Astrocyte of the cerebellum (primary cell): ENCODE results near the gene FPR2.
"Not testable (repeated sequence)": the region's sequence is repeated elsewhere in the genome, so short reads cannot be mapped to it uniquely, and the experiment has no call there.

Source experiments
- DNase-seq: peaks from one replicate; pipeline ENCODE4 v3.0.0-alpha.2; 2011; ENCODE audit warnings: low read depth
- H3K4me3 ChIP-seq: 2 replicates; pipeline ENCODE4 v1.5.1; 2011; ENCODE audit warnings: mild to moderate bottlenecking, low read depth, low read length, moderate library complexity
- in situ Hi-C: cut with HindIII; loops from 2 replicates; pipeline ENCODE4 v1.10.0; 2017; ENCODE audit warnings: low sequenced_read_pairs
- TF ChIP-seq, protein P1 (sequence below): IDR thresholded peaks from 2 replicates; pipeline ENCODE4 v1.5.1; 2012; ENCODE audit warnings: low read length, low read depth, moderate library complexity, mild to moderate bottlenecking; ENCODE audit errors: missing control alignments

FPR2 gene

DNA sequence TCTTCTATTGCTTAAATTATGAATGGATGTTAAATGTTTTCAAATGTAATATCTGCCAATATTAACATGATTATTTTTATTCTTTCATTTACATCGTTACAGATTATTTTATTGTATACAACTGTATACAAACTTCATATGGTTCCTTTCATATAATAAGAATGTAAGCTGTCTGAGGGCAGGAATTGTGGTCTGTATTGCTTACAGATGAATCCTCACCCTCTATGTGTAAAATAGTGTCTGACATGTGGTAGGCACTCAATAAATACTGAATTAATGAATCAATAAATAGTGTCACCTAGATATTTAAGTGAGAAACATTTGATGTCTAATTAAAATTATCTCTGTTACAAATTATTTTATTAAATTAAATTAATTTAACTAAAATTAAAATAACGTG is 41.8 kb downstream of the FPR2 start:
- DNase-seq: no peak
- in situ Hi-C loops: no loop called here
- no peak overlapping the region for H3K4me3 ChIP-seq
- TF ChIP-seq, protein P1, sequence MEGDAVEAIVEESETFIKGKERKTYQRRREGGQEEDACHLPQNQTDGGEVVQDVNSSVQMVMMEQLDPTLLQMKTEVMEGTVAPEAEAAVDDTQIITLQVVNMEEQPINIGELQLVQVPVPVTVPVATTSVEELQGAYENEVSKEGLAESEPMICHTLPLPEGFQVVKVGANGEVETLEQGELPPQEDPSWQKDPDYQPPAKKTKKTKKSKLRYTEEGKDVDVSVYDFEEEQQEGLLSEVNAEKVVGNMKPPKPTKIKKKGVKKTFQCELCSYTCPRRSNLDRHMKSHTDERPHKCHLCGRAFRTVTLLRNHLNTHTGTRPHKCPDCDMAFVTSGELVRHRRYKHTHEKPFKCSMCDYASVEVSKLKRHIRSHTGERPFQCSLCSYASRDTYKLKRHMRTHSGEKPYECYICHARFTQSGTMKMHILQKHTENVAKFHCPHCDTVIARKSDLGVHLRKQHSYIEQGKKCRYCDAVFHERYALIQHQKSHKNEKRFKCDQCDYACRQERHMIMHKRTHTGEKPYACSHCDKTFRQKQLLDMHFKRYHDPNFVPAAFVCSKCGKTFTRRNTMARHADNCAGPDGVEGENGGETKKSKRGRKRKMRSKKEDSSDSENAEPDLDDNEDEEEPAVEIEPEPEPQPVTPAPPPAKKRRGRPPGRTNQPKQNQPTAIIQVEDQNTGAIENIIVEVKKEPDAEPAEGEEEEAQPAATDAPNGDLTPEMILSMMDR: no peak

DNA sequence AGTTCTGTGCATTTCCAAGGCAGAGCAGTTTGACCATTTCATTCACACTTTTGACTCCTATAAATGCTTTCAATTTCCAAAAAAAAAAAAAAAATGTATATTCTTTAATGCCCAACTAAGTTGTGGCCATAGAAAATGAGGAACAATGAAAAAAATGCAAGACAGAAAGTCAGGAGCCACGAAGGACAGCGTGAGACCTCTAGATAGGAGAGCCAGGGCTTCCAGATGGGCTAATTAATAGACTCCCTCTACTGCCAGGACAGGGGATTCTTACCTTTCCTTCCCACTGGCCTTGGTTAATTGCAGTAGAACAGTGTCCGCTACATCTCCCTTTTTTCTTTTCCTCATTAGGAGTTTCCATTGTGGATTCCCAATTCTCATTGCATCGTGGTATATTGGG is 42.5 kb downstream of the FPR2 start:
- TF ChIP-seq, protein P1: no peak
- in situ Hi-C loops: no loop called here
- no peak overlapping the region for H3K4me3 ChIP-seq
- DNase-seq: no peak

DNA sequence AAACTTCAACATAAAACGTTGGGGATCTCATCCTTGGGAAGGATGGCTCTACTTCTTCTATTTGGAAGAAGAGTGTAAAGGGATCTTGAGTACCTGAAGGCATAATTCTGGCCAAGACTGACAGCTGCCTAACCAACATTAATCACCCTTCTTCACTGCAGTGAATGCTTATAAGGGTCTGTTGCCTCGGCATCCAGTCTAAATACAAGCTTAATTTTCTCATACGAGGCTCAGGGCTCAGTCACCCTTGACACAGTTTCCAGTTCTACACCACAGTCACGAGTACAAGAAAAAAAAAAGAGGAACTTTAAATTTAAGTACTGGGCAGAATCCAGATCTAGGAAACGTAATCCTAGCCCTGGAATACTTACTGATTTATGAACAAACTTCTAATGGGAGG is 43.0 kb downstream of the FPR2 start:
- no peak overlapping the region for H3K4me3 ChIP-seq
- no peak for DNase-seq
- TF ChIP-seq, protein P1: no peak
- in situ Hi-C loops: no loop called here

DNA sequence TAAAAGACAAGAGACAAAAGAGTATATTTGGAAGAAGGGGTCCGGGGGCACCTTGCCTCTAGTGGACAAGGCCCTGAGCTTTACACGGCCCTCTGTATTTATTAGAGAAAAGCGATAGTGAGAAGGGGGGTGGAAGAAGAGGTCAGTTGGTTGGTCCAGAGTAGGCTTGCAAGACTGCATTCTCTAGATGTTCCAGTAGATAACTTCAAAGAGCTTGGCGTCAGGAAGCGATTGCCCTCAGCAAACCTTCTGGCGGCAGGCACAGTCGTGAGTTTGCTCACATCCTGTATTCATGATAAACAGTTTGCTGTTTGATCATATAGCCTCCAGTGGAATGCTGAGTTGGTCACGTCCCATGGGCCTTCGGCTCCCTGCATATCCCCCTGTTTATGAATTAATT is 43.8 kb downstream of the FPR2 start:
- in situ Hi-C loops, H3K4me3 ChIP-seq, DNase-seq: not testable (repeated sequence)

DNA sequence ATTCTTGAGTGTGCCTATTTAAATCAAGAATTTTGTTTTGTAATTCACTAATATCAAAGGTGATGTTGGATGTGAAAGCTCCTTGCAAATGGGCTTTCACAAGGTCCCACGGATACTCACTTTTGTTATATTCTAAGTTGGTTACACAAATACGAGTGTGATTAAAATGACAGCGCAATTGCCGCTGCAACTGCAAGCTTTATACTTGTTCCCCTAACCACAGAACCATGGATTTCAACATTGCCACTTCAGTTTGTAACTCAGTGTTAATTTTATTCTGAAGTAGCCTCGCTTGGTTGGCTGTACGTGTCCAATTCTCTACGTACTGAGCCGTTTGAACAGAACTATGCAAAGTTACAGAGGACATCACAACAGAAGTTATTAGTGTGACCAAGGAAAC is 44.4 kb downstream of the FPR2 start:
- H3K4me3 ChIP-seq, DNase-seq, in situ Hi-C loops: not testable (repeated sequence)

DNA sequence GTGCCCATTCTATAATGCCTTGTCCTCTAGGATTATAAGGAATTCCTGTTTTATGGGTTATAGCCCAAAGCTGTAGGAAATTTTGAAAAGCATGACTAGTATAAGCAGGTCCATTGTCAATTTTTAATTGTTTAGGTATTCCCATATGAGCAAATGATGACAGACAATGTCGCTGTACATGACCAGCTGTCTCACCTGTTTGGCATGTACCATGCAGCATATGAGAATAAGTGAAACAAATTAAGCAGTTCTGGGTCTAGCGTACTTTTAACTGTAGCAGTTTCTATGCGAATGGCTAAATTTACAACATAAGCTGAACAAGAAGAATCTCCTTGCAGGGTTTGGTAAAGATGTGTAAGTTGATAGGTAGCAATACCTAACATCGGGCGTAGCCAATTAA is 45.6 kb downstream of the FPR2 start:
- in situ Hi-C loops, H3K4me3 ChIP-seq, DNase-seq: not testable (repeated sequence)

DNA sequence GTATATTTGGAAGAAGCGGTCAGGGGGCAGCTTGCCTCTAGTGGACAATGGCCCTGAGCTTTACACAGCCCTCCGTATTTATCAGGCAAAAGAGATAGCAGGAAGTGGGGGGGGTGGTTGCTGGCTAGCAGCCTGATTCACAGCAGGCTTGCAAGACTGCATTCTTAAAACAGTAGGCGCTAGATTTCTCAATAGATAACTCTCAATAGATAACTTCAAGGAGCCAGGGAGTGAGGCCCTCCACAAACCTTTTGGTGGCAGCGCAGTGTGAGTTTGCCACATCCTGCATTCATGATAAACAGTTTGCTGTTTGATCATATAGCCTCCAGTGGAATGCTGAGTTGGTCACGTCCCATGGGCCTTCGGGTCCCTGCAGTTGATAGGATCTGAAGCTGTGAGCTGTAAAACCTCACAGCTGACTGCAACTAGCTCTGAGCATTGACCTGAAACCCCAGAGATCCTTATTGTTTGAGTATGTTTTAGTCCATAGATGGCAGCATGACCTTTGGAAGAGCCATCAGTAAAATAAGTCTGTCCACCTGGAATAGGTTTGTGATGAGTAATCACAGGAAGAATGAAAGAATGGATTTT is 46.2 kb downstream of the FPR2 start:
- in situ Hi-C loops: no loop called here
- no peak for DNase-seq
- no peak overlapping the region for H3K4me3 ChIP-seq
- TF ChIP-seq, protein P1: no peak

DNA sequence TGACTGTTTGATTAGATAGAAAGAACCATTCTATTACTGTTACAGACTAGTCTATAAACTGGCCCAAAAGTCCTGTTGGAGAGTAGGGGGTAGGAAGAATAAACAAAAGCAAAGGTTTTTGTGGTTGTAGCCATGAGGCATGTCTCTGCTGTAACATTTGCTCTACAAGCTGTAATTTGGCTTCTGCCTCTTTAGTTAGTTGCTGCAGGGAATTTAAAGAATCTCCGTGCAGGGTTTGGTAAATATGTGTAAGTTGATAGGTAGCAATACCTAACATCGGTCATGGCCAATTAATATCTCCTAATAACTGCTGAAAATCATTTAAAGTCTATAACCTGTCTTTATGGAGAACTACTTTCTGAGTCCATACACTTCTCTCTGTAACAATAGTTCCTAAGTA is 46.9 kb downstream of the FPR2 start:
- no peak overlapping the region for H3K4me3 ChIP-seq
- in situ Hi-C loops: no loop called here
- TF ChIP-seq, protein P1: no peak
- DNase-seq: no peak
